GM23338 (cell line): ENCODE results near the gene MRPL38. TPM values are rescaled to one million over a fixed set of nuclear protein-coding genes. Genes with fewer than 3 reads are reported as not detected.

Experiments
- ATAC-seq: fragments of 200-7000 bp; cut with Tn5 transposase; 3 replicates; pipeline ENCODE4 v1.9.1; 2020
- DNase-seq: peaks from one replicate; pipeline ENCODE4 v3.0.0-alpha.2; 2015; ENCODE audit warnings: low spot score
- H2AFZ ChIP-seq: fragments of 200-600 bp; sonication (generic); 2 replicates; pipeline ENCODE4 v1.8.0; 2016; ENCODE audit warnings: antibody characterized with exemption, mild to moderate bottlenecking, moderate library complexity
- H3F3A ChIP-seq: fragments of 200-600 bp; sonication (generic); replicated peaks from 2 replicates; pipeline ENCODE4 v1.8.0; 2017; ENCODE audit warnings: antibody characterized with exemption, mixed run types, low read depth
- H3K27ac ChIP-seq: fragments of 200-600 bp; sonication (generic); 2 replicates; pipeline ENCODE4 v1.6.1; 2016; ENCODE audit warnings: low read depth
- H3K27me3 ChIP-seq: fragments of 200-600 bp; sonication (generic); 2 replicates; pipeline ENCODE4 v1.8.0; 2016; ENCODE audit warnings: mild to moderate bottlenecking, mixed run types, moderate library complexity; ENCODE audit not compliant: insufficient read depth
- H3K36me3 ChIP-seq: fragments of 200-600 bp; sonication (generic); 2 replicates; pipeline ENCODE4 v1.8.0; 2016; ENCODE audit warnings: mild to moderate bottlenecking; ENCODE audit not compliant: insufficient read depth
- H3K4me1 ChIP-seq: fragments of 200-600 bp; sonication (generic); 2 replicates; pipeline ENCODE4 v1.8.0; 2016; ENCODE audit warnings: mild to moderate bottlenecking, moderate library complexity; ENCODE audit not compliant: insufficient read depth
- H3K4me2 ChIP-seq: fragments of 200-600 bp; sonication (generic); 2 replicates; pipeline ENCODE4 v1.7.1; 2017; ENCODE audit warnings: mixed run types
- H3K4me3 ChIP-seq: fragments of 200-600 bp; sonication (generic); 2 replicates; pipeline ENCODE4 v1.6.1; 2016; ENCODE audit warnings: mixed run types
- H3K79me2 ChIP-seq: fragments of 200-600 bp; sonication (generic); replicated peaks from 2 replicates; pipeline ENCODE4 v1.8.0; 2017; ENCODE audit warnings: mild to moderate bottlenecking; ENCODE audit not compliant: insufficient read depth
- H3K9me2 ChIP-seq: fragments of 200-600 bp; sonication (generic); 2 replicates; pipeline ENCODE4 v1.8.0; 2017; ENCODE audit not compliant: insufficient read depth
- H4K20me1 ChIP-seq: fragments of 200-600 bp; sonication (generic); replicated peaks from 2 replicates; pipeline ENCODE4 v1.8.0; 2017; ENCODE audit warnings: mild to moderate bottlenecking; ENCODE audit not compliant: insufficient read depth
- H3K27ac Mint-ChIP-seq: 2 replicates; pipeline ENCODE4 v1.8.0; 2020; ENCODE audit warnings: inconsistent platforms, mild to moderate bottlenecking, moderate library complexity, mixed read lengths
- H3K27me3 Mint-ChIP-seq: 3 replicates; pipeline ENCODE4 v1.8.0; 2022; ENCODE audit warnings: low read depth, mild to moderate bottlenecking, moderate library complexity, mixed read lengths, inconsistent platforms; ENCODE audit not compliant: insufficient read depth, poor library complexity
- H3K36me3 Mint-ChIP-seq: 3 replicates; pipeline ENCODE4 v1.8.0; 2021; ENCODE audit warnings: low read depth, mild to moderate bottlenecking, inconsistent platforms, moderate library complexity, mixed read lengths
- H3K4me1 Mint-ChIP-seq: 3 replicates; pipeline ENCODE4 v1.8.0; 2020; ENCODE audit warnings: mild to moderate bottlenecking, inconsistent platforms, mixed read lengths
- H3K4me3 Mint-ChIP-seq: 3 replicates; pipeline ENCODE4 v1.8.0; 2021; ENCODE audit warnings: moderate library complexity, mild to moderate bottlenecking, inconsistent platforms, mixed read lengths
- H3K9me3 Mint-ChIP-seq: 3 replicates; pipeline ENCODE4 v1.8.0; 2020; ENCODE audit warnings: moderate library complexity, mild to moderate bottlenecking, inconsistent platforms, mixed read lengths
- CREB1 ChIP-seq: fragments of 250-450 bp; sonication (Bioruptor Pico); IDR thresholded peaks from 2 replicates; pipeline ENCODE4 v1.5.0; 2020; ENCODE audit warnings: low read depth, mild to moderate bottlenecking, moderate library complexity
- CTCF ChIP-seq, 2 experiments: fragments of 200-600 bp in 1 of 2; sonication (generic) in 1 of 2; conservative IDR thresholded peaks; 2 replicates each; pipeline versions ENCODE4 v1.5.1 to v1.6.1; 2016 to 2017; ENCODE audit warnings: antibody characterized with exemption in 2 of 2, low read depth in 2 of 2, mild to moderate bottlenecking in 2 of 2, moderate library complexity in 1 of 2
- EZH2 ChIP-seq: fragments of 200-600 bp; sonication (generic); IDR thresholded peaks from one replicate; pipeline ENCODE4 v1.8.0; 2017; ENCODE audit warnings: antibody characterized with exemption, mild to moderate bottlenecking, low read depth; ENCODE audit not compliant: unreplicated experiment
- EZH2phosphoT487 ChIP-seq: fragments of 200-600 bp; sonication (generic); IDR thresholded peaks from one replicate; pipeline ENCODE4 v1.8.1; 2018; ENCODE audit warnings: antibody characterized with exemption; ENCODE audit not compliant: unreplicated experiment
- JUNB ChIP-seq: IDR thresholded peaks from one replicate; pipeline ENCODE4 v1.6.1; 2016; ENCODE audit warnings: antibody characterized with exemption; ENCODE audit not compliant: unreplicated experiment
- NANOG ChIP-seq: IDR thresholded peaks from 2 replicates; pipeline ENCODE4 v1.6.1; 2016; ENCODE audit warnings: antibody characterized with exemption, borderline replicate concordance
- POLR2AphosphoS5 ChIP-seq: IDR thresholded peaks from 2 replicates; pipeline ENCODE4 v1.6.1; 2016; ENCODE audit warnings: antibody characterized with exemption, low read depth
- STAT1 ChIP-seq: IDR thresholded peaks from one replicate; pipeline ENCODE4 v1.6.1; 2016; ENCODE audit warnings: antibody characterized with exemption; ENCODE audit not compliant: unreplicated experiment
- ZNF114 ChIP-seq: fragments of 250-450 bp; sonication (Bioruptor Pico); IDR thresholded peaks from 2 replicates; pipeline ENCODE4 v1.5.0; 2020; ENCODE audit warnings: mild to moderate bottlenecking, moderate library complexity
- ZNF331 ChIP-seq: fragments of 250-450 bp; sonication (Bioruptor Pico); IDR thresholded peaks from 2 replicates; pipeline ENCODE4 v1.5.0; 2020; ENCODE audit warnings: low read depth, mild to moderate bottlenecking, moderate library complexity
- polyA plus RNA-seq: library from polyadenylated mRNA; unstranded; fragments of >200 nt; fragmentation: Nextera tagmentation; extraction: Ambion mirVana; gene quantifications from 2 replicates; pipeline ENCODE4 v1.2.1, GENCODE V29; 2016
- total RNA-seq: library from RNA; depleted of rRNA; stranded (reverse); fragments of >200 nt; shearing (Covaris generic); gene quantifications from 2 replicates; pipeline ENCODE4 v1.2.3, GENCODE V29; 2014
- TF ChIP-seq, protein P1 (sequence below): fragments of 250-450 bp; sonication (Bioruptor Pico); IDR thresholded peaks from 2 replicates; pipeline ENCODE4 v1.5.0; 2020; ENCODE audit warnings: mild to moderate bottlenecking, moderate library complexity
- TF ChIP-seq, protein P2 (sequence below): IDR thresholded peaks from 2 replicates; pipeline ENCODE4 v1.6.1; 2016; ENCODE audit warnings: antibody characterized with exemption
- TF ChIP-seq, protein P3 (sequence below): IDR thresholded peaks from one replicate; pipeline ENCODE4 v1.6.1; 2018; ENCODE audit warnings: antibody characterized with exemption; ENCODE audit not compliant: unreplicated experiment

The MRPL38 gene
- total and polyA plus RNA-seq, 2 experiments from 2014 or later = 63.6 to 90.0 TPM

DNA sequence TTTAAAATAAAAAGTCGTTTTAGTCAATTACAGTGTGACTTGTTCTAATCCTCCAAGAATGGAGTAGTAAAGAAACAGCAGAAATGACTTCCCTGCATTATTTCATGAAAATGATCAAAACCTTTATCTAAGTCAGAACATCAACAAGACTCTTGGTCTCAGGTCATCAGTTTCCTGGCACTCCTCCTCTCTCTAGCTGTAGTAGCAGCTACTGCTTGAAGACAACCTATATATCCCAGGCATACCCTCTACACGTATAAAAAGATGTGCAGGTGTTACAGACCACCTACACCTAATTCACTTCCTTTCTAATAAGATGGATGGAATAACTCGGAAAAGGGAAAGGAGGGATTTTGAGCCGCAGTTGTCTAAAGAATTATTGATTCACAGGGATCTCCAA is 37.8 kb upstream of the MRPL38 start:
- TF ChIP-seq POLR2AphosphoS5 (no peak), ZNF114 (no peak), EZH2phosphoT487 (no peak), ZNF331 (no peak), CTCF (conservative IDR thresholded peaks at IDR 0.05; ENCODE audit: low read depth in 2 of 2) (no peak), NANOG (no peak), JUNB (no peak), CREB1 (CRISPR knock-in tag) (no peak), STAT1 (no peak), EZH2 (no peak)
- TF ChIP-seq, protein P1, sequence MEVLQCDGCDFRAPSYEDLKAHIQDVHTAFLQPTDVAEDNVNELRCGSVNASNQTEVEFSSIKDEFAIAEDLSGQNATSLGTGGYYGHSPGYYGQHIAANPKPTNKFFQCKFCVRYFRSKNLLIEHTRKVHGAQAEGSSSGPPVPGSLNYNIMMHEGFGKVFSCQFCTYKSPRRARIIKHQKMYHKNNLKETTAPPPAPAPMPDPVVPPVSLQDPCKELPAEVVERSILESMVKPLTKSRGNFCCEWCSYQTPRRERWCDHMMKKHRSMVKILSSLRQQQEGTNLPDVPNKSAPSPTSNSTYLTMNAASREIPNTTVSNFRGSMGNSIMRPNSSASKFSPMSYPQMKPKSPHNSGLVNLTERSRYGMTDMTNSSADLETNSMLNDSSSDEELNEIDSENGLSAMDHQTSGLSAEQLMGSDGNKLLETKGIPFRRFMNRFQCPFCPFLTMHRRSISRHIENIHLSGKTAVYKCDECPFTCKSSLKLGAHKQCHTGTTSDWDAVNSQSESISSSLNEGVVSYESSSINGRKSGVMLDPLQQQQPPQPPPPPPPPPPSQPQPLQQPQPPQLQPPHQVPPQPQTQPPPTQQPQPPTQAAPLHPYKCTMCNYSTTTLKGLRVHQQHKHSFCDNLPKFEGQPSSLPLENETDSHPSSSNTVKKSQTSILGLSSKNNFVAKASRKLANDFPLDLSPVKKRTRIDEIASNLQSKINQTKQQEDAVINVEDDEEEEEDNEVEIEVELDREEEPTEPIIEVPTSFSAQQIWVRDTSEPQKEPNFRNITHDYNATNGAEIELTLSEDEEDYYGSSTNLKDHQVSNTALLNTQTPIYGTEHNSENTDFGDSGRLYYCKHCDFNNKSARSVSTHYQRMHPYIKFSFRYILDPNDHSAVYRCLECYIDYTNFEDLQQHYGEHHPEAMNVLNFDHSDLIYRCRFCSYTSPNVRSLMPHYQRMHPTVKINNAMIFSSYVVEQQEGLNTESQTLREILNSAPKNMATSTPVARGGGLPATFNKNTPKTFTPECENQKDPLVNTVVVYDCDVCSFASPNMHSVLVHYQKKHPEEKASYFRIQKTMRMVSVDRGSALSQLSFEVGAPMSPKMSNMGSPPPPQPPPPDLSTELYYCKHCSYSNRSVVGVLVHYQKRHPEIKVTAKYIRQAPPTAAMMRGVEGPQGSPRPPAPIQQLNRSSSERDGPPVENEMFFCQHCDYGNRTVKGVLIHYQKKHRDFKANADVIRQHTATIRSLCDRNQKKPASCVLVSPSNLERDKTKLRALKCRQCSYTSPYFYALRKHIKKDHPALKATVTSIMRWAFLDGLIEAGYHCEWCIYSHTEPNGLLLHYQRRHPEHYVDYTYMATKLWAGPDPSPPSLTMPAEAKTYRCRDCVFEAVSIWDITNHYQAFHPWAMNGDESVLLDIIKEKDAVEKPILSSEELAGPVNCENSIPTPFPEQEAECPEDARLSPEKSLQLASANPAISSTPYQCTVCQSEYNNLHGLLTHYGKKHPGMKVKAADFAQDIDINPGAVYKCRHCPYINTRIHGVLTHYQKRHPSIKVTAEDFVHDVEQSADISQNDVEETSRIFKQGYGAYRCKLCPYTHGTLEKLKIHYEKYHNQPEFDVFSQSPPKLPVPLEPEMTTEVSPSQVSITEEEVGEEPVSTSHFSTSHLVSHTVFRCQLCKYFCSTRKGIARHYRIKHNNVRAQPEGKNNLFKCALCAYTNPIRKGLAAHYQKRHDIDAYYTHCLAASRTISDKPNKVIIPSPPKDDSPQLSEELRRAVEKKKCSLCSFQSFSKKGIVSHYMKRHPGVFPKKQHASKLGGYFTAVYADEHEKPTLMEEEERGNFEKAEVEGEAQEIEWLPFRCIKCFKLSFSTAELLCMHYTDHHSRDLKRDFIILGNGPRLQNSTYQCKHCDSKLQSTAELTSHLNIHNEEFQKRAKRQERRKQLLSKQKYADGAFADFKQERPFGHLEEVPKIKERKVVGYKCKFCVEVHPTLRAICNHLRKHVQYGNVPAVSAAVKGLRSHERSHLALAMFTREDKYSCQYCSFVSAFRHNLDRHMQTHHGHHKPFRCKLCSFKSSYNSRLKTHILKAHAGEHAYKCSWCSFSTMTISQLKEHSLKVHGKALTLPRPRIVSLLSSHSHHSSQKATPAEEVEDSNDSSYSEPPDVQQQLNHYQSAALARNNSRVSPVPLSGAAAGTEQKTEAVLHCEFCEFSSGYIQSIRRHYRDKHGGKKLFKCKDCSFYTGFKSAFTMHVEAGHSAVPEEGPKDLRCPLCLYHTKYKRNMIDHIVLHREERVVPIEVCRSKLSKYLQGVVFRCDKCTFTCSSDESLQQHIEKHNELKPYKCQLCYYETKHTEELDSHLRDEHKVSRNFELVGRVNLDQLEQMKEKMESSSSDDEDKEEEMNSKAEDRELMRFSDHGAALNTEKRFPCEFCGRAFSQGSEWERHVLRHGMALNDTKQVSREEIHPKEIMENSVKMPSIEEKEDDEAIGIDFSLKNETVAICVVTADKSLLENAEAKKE (CRISPR knock-in tag) = no peak
- TF ChIP-seq, protein P2, sequence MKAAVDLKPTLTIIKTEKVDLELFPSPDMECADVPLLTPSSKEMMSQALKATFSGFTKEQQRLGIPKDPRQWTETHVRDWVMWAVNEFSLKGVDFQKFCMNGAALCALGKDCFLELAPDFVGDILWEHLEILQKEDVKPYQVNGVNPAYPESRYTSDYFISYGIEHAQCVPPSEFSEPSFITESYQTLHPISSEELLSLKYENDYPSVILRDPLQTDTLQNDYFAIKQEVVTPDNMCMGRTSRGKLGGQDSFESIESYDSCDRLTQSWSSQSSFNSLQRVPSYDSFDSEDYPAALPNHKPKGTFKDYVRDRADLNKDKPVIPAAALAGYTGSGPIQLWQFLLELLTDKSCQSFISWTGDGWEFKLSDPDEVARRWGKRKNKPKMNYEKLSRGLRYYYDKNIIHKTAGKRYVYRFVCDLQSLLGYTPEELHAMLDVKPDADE = no peak
- TF ChIP-seq, protein P3, sequence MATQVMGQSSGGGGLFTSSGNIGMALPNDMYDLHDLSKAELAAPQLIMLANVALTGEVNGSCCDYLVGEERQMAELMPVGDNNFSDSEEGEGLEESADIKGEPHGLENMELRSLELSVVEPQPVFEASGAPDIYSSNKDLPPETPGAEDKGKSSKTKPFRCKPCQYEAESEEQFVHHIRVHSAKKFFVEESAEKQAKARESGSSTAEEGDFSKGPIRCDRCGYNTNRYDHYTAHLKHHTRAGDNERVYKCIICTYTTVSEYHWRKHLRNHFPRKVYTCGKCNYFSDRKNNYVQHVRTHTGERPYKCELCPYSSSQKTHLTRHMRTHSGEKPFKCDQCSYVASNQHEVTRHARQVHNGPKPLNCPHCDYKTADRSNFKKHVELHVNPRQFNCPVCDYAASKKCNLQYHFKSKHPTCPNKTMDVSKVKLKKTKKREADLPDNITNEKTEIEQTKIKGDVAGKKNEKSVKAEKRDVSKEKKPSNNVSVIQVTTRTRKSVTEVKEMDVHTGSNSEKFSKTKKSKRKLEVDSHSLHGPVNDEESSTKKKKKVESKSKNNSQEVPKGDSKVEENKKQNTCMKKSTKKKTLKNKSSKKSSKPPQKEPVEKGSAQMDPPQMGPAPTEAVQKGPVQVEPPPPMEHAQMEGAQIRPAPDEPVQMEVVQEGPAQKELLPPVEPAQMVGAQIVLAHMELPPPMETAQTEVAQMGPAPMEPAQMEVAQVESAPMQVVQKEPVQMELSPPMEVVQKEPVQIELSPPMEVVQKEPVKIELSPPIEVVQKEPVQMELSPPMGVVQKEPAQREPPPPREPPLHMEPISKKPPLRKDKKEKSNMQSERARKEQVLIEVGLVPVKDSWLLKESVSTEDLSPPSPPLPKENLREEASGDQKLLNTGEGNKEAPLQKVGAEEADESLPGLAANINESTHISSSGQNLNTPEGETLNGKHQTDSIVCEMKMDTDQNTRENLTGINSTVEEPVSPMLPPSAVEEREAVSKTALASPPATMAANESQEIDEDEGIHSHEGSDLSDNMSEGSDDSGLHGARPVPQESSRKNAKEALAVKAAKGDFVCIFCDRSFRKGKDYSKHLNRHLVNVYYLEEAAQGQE = no peak
- H3K27ac ChIP-seq = 0 out of 2 replicates have a peak overlapping the region, but pooled peaks have one; percentile 39
- Mint-ChIP-seq H3K36me3 (peaks cover 10% of the 10 kb centered on the region; the same call in 2 of the 3 replicates), H3K27ac (no peak overlapping the region), H3K27me3 (peaks cover 8% of the 10 kb centered on the region), H3K4me3 (no peak overlapping the region), H3K9me3 (no peaks in the 10 kb centered on the region), H3K4me1 (peaks cover 15% of the 10 kb centered on the region)
- peaks cover 15% of the 10 kb centered on the region for H3F3A ChIP-seq
- no peak overlapping the region for H3K4me2 ChIP-seq
- no peaks in the 10 kb centered on the region for H3K36me3 ChIP-seq
- H4K20me1 ChIP-seq = no peaks in the 10 kb centered on the region
- ATAC-seq = no peak
- no peak overlapping the region for H2AFZ ChIP-seq
- no peaks in the 10 kb centered on the region for H3K9me2 ChIP-seq
- H3K27me3 ChIP-seq = no peaks in the 10 kb centered on the region
- no peak overlapping the region for H3K4me3 ChIP-seq
- no peak for DNase-seq
- H3K79me2 ChIP-seq = no peaks in the 10 kb centered on the region
- peaks cover 17% of the 10 kb centered on the region; the same call in 1 of the 2 replicates for H3K4me1 ChIP-seq
